ENCODE measurements around the gene MESP2. TPM values are rescaled to one million over a fixed set of nuclear protein-coding genes. Genes with fewer than 3 reads are reported as not detected.

The MESP2 gene
- polyA plus RNA-seq, 1 of the 3 experiments (the other 2 are of a cell fraction): 0.31 TPM

DNA sequence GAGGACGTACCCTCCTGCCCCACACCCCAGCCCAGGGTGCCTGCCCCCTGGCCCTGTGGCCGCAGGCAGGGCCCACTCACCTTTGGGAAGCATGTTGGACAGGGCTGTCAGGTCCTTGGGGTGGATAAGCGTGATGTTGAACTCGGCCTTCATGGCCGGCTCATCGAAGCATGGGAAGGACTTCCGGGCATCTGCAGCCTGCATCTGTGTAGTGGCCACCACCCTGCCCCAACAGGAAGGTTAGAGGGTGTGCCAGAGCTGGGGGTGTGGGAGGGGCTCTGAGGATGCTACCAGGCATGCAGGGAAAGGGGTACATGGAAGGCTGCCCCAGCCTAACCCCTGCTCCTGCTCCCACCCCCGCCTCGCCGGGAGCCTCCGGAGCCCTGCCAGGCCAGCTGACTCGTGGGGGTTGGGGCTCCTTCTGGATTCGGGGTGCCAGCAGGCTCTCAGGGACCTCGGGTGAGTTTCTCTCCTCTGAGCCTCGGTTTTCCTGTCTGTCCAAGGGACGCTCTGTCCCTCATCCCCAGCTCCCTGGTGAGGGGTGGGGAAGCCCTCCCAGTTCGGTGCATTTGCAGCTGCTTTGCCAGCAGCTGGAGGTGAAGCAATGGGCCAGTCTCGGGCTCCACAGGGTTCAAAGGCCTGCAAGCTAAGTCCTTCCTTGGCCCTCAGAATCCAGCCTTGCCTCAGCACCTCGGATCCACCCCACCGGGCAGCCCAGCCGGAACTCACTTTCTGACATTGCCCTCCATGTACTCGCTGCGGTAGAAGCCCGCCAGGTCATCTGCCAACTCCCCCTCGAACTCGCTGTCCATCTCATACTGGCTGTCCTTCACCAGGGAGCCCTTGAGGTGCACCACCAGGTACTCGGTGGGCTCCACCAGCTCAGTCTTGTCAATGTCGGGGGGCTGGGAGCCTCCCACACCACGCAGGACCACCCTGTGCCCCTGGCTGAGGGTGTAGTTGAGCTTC, 29.4 kb downstream of the MESP2 start:
- H3F3A ChIP-seq (replicated peaks; ENCODE audit: insufficient read depth): no peaks in the 10 kb centered on the region
- no peak overlapping the region for H2AFZ ChIP-seq (ENCODE audit: low read depth)
- no peak for DNase-seq
- no peak overlapping the region for H3K27ac ChIP-seq (ENCODE audit: low read depth in 2 of 2, low read length in 1 of 2)
- no peaks in the 10 kb centered on the region for H3K9me3 ChIP-seq
- H3K9me2 ChIP-seq: no peaks in the 10 kb centered on the region
- ChIA-PET POLR2A (no interaction called here), CTCF (interaction anchor here (0.9 to 2.3 kb wide), 2 partner anchors 45 to 69 kb away, joined by 4 to 6 read pairs; no protein-coding TSS in a partner anchor)
- H3K4me2 ChIP-seq: no peak overlapping the region
- H3K27me3 ChIP-seq (ENCODE audit: insufficient read depth): no peaks in the 10 kb centered on the region
- no peaks in the 10 kb centered on the region for H3K4me1 ChIP-seq (ENCODE audit: control insufficient read depth in 1 of 2, insufficient read depth in 2 of 2, low read depth in 1 of 2, low read length in 1 of 2)
- no peak overlapping the region for H3K9ac ChIP-seq
- H4K20me1 ChIP-seq (ENCODE audit: insufficient read depth): no peaks in the 10 kb centered on the region
- H3K4me3 ChIP-seq (ENCODE audit: low read depth in 2 of 2, low read length in 1 of 2): no peak overlapping the region
- TF ChIP-seq POLR2AphosphoS5 (IDR thresholded peaks at IDR 0.05; ENCODE audit: low read depth, low read length): no peak
- WGBS (ENCODE audit: low lambda C conversion rate): 95% methylated on average over 23 of the region's 29 CpGs
- H3K79me2 ChIP-seq (ENCODE audit: insufficient read depth): no peaks in the 10 kb centered on the region
- peaks cover 0 to 13% of the 10 kb centered on the region in 2 experiments for H3K36me3 ChIP-seq (replicated peaks in 1 of 2; ENCODE audit: control insufficient read depth in 1 of 2, insufficient read depth in 2 of 2, low read length in 1 of 2)

DNA sequence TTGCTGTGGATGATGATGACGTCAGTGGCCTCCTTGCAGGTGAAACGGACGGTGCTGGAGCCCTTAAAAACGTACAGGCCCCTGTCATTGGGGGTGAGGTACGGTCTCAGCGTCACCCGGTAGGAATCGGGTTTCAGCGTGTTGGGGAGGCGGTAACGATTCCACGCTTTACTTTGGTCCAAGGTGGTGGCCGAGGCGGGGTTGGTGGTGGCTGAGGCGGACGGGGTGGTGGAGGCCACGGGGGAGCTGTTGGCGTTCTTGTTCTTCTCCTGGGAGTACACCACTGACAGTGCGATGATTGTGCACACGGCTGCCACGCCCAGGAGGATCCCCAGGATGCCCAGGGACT, 30.1 kb downstream of the MESP2 start:
- no peaks in the 10 kb centered on the region for H3K9me2 ChIP-seq
- H3F3A ChIP-seq (replicated peaks; ENCODE audit: insufficient read depth): no peaks in the 10 kb centered on the region
- no peak overlapping the region for H3K9ac ChIP-seq
- no peak for TF ChIP-seq RFX5 (IDR thresholded peaks at IDR 0.05; ENCODE audit: low read length)
- no peak for TF ChIP-seq TEAD4 (IDR thresholded peaks at IDR 0.05; ENCODE audit: borderline replicate concordance, insufficient read depth)
- no peak for TF ChIP-seq TAF1 (IDR thresholded peaks at IDR 0.05; ENCODE audit: borderline replicate concordance, low read depth, low read length)
- no peak for TF ChIP-seq ELF1 (IDR thresholded peaks at IDR 0.05)
- TF ChIP-seq, protein P1, sequence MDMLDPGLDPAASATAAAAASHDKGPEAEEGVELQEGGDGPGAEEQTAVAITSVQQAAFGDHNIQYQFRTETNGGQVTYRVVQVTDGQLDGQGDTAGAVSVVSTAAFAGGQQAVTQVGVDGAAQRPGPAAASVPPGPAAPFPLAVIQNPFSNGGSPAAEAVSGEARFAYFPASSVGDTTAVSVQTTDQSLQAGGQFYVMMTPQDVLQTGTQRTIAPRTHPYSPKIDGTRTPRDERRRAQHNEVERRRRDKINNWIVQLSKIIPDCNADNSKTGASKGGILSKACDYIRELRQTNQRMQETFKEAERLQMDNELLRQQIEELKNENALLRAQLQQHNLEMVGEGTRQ (IDR thresholded peaks at IDR 0.05; ENCODE audit: borderline replicate concordance, low read depth, low read length): no peak
- TF ChIP-seq, protein P2, sequence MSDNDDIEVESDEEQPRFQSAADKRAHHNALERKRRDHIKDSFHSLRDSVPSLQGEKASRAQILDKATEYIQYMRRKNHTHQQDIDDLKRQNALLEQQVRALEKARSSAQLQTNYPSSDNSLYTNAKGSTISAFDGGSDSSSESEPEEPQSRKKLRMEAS (IDR thresholded peaks at IDR 0.05; ENCODE audit: low read depth): no peak
- no peak for TF ChIP-seq SIN3A (IDR thresholded peaks at IDR 0.05; ENCODE audit: borderline replicate concordance, low read depth, low read length)
- TF ChIP-seq RAD21 (IDR thresholded peaks at IDR 0.05; ENCODE audit: low read length): no peak
- no peak for TF ChIP-seq GATA2 (CRISPR knock-in tag; IDR thresholded peaks at IDR 0.05)
- no peak for TF ChIP-seq JUND (IDR thresholded peaks at IDR 0.05)
- no peak for TF ChIP-seq RXRA (IDR thresholded peaks at IDR 0.05; ENCODE audit: borderline replicate concordance, low read depth)
- TF ChIP-seq, protein P3, sequence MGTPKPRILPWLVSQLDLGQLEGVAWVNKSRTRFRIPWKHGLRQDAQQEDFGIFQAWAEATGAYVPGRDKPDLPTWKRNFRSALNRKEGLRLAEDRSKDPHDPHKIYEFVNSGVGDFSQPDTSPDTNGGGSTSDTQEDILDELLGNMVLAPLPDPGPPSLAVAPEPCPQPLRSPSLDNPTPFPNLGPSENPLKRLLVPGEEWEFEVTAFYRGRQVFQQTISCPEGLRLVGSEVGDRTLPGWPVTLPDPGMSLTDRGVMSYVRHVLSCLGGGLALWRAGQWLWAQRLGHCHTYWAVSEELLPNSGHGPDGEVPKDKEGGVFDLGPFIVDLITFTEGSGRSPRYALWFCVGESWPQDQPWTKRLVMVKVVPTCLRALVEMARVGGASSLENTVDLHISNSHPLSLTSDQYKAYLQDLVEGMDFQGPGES (IDR thresholded peaks at IDR 0.05; ENCODE audit: low read depth, low read length): no peak
- TF ChIP-seq MXI1 (IDR thresholded peaks at IDR 0.05; ENCODE audit: low read depth, low read length): no peak
- no peak for TF ChIP-seq NRF1 (IDR thresholded peaks at IDR 0.05; ENCODE audit: low read depth, low read length)
- TF ChIP-seq, protein P4, sequence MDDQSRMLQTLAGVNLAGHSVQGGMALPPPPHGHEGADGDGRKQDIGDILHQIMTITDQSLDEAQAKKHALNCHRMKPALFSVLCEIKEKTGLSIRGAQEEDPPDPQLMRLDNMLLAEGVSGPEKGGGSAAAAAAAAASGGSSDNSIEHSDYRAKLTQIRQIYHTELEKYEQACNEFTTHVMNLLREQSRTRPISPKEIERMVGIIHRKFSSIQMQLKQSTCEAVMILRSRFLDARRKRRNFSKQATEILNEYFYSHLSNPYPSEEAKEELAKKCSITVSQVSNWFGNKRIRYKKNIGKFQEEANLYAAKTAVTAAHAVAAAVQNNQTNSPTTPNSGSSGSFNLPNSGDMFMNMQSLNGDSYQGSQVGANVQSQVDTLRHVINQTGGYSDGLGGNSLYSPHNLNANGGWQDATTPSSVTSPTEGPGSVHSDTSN (IDR thresholded peaks at IDR 0.05): no peak
- TF ChIP-seq TCF12 (IDR thresholded peaks at IDR 0.05): no peak
- TF ChIP-seq YY1 (IDR thresholded peaks at IDR 0.05; ENCODE audit: low read depth): no peak
- TF ChIP-seq POLR2AphosphoS5 (IDR thresholded peaks at IDR 0.05; ENCODE audit: low read depth, low read length): no peak
- TF ChIP-seq FOSL2 (IDR thresholded peaks at IDR 0.05; ENCODE audit: borderline replicate concordance, low read depth): no peak
- CTCF ChIA-PET: interaction anchor here (0.9 to 2.3 kb wide), 2 partner anchors 45 to 69 kb away, joined by 4 to 6 read pairs; no protein-coding TSS in a partner anchor
- POLR2A ChIA-PET: no interaction called here
- no peak overlapping the region for H2AFZ ChIP-seq (ENCODE audit: low read depth)
- H3K79me2 ChIP-seq (ENCODE audit: insufficient read depth): no peaks in the 10 kb centered on the region
- H4K20me1 ChIP-seq (ENCODE audit: insufficient read depth): no peaks in the 10 kb centered on the region
- H3K27me3 ChIP-seq (ENCODE audit: insufficient read depth): no peaks in the 10 kb centered on the region
- 94% methylated on average over 21 of the region's 21 CpGs for WGBS (ENCODE audit: low lambda C conversion rate)
- no peak overlapping the region for H3K4me2 ChIP-seq
- no peak overlapping the region for H3K4me3 ChIP-seq (ENCODE audit: low read depth in 2 of 2, low read length in 1 of 2)
- no peak overlapping the region for H3K27ac ChIP-seq (ENCODE audit: low read depth in 2 of 2, low read length in 1 of 2)
- DNase-seq: no peak
- H3K36me3 ChIP-seq (replicated peaks in 1 of 2; ENCODE audit: control insufficient read depth in 1 of 2, insufficient read depth in 2 of 2, low read length in 1 of 2): peaks cover 0 to 12% of the 10 kb centered on the region in 2 experiments
- no peaks in the 10 kb centered on the region for H3K4me1 ChIP-seq (ENCODE audit: control insufficient read depth in 1 of 2, insufficient read depth in 2 of 2, low read depth in 1 of 2, low read length in 1 of 2)
- H3K9me3 ChIP-seq: no peaks in the 10 kb centered on the region

Measured in SK-N-SH (cell line).